HG02678 (cell line): ENCODE results near the gene KRTAP4-12.
"Not testable (repeated sequence)": the region's sequence is repeated elsewhere in the genome, so short reads cannot be mapped to it uniquely, and the experiment has no call there.

Experiments used
- ATAC-seq: cut with Tn5 transposase; IDR thresholded peaks from one replicate; pipeline ENCODE4 v1.9.1; 2021; ENCODE audit warnings: mild to moderate bottlenecking, moderate library complexity; ENCODE audit not compliant: unreplicated experiment

KRTAP4-12 gene

GRCh38 chr17:41127371-41127770 is 3.4 kb upstream of the KRTAP4-12 start:
- ATAC-seq = no peak

GRCh38 chr17:41126412-41126811 is 2.4 kb upstream of the KRTAP4-12 start:
- no peak for ATAC-seq

DNA sequence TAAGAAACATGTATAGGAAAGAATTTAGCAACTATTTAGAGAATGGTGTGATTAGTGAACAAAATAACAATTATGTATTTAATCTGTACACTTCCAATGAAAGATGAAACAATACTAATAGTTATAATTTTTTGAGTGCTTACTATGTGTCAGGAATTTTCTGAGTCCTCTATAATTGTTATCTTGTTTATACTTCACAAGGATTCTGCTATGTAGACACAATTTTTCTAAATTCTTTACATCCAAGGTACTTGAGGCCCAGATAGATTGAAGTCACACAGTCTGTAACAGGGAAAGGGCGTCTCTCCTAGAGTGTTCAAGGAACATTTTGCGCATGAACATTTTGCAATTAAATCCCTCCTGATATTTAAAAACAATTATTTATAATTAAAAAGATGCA is 1.1 kb upstream of the KRTAP4-12 start:
- ATAC-seq = no peak

- ATAC-seq = not testable (repeated sequence)
Observed at GRCh38 chr17:41123292-41123990, 541 bp downstream of the KRTAP4-12 start.

DNA sequence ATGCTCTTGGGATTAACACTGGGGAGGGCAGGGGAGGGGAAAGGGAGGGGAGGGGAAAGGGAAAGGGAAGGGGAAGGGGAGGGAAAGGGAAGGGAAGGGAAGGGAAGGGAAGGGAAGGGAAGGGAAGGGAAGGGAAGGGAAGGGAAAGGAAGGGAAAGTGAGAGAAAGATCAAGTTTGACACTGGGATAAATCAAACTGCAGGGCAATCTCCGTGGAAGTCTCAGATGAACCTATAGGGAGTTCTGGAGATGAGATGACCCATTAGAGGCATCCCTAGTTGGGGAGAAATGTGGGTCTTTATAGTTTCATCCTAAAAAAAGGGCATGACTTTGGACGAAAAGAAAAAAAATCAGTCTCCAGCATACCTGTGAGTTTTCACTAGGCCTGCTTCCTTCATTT is 2.2 kb downstream of the KRTAP4-12 start:
- ATAC-seq = no peak

DNA sequence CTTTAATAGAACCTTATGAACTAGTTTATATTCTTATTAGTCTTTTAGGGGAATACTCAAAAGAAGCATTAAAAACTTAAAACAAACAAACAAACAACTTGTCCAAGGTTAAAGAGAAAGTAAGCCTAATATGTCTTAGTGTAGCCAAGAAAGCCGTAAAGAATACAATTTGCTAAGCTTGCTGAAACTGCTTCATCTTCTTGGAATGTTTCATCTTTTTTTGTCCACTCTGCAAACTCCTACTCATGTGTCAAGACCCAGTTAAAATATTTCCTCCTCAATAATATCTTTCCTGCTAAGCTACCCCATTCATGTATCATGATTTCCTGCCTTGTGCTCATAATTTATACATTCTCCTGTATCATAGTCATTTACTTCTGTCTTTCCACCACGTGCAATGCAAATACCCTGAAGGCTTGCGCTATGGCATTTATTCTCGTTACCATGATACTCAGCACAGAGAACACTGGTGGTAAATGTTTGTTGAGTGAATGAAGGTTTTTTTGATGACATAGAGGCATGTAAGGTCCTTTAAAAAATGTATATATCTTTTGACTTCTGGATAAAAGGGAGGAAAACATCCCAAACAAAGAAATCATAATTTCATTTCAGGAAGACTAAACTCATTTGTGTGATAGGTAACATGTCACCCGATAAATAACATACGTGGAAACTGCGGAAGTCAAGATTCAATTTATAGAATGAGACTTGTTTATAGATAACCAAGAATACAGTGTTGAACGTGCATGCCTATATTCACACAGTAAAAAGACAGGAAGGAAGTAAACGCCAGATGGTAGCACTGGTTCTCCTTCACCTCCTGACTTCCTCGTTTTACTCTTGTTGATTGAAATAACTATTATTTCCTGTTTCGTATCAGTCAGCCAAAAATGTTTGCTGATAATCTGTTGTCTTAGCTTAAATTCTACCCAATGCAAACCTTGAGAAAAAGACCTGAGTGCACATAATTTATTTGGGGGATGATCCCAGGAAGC is 4.0 kb downstream of the KRTAP4-12 start:
- not testable (repeated sequence) for ATAC-seq

- no peak for ATAC-seq
Observed at GRCh38 chr17:41118721-41119120, 5.3 kb downstream of the KRTAP4-12 start.

DNA sequence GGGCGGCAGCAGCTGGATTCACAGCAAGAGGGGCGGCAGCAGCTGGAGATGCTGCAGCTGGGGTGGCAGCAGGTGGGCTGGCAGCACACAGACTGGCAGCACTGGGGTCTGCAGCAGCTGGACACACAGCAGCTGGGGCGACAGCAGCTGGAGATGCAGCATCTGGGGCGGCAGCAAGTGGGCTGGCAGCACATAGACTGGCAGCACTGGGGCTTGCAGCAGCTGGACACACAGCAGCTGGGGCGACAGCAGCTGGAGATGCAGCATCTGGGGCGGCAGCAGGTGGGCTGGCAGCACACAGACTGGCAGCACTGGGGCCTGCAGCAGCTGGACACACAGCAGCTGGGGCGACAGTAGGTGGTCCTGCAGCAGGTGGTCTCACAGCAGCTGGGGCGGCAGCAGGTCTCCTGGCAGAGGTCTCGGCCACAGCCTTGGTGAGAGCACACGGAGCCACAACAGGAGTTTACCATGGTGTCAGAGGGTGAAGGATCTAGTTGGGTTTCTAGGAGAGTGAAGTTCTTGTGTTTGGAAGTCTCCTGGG is 6.1 kb downstream of the KRTAP4-12 start, which contains the start of gene KRTAP4-11:
Gene KRTAP4-11 (minus strand): TSS at position 528 of the 541 bp plus-strand sequence. CDS start 58 bp downstream, at position 470.
- not testable (repeated sequence) for ATAC-seq

DNA sequence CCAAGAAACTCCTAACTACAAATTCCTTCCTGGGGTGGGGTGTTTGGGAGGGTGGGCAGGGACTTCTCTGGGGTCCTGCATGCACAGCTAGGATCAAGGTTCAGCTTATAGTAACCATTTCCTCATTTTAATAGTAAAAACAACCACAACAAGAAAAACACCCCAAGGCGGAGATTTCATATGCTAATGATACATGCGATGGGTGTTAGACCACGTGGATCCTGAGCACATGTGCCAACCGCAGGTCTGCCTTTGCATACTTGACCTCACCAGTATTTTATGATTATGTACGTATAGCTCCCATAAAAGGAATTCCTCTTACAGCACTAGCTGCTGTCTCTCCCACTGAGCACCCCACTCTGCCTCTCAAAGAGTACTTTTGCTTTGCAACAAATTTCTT is 7.7 kb downstream of the KRTAP4-12 start:
- no peak for ATAC-seq

- ATAC-seq = no peak
Observed at GRCh38 chr17:41111151-41111885, 12.7 kb downstream of the KRTAP4-12 start.

GRCh38 chr17:41108728-41109386 is 15.1 kb downstream of the KRTAP4-12 start:
- not testable (repeated sequence) for ATAC-seq

GRCh38 chr17:41107941-41108450 is 16.0 kb downstream of the KRTAP4-12 start:
- ATAC-seq = no peak

- not testable (repeated sequence) for ATAC-seq
Observed at GRCh38 chr17:41105347-41105746, 18.6 kb downstream of the KRTAP4-12 start, which contains the start of gene KRTAP4-9. Gene KRTAP4-9 (plus strand): TSS chr17:41105389. CDS start chr17:41105389, 0 bp downstream.

DNA sequence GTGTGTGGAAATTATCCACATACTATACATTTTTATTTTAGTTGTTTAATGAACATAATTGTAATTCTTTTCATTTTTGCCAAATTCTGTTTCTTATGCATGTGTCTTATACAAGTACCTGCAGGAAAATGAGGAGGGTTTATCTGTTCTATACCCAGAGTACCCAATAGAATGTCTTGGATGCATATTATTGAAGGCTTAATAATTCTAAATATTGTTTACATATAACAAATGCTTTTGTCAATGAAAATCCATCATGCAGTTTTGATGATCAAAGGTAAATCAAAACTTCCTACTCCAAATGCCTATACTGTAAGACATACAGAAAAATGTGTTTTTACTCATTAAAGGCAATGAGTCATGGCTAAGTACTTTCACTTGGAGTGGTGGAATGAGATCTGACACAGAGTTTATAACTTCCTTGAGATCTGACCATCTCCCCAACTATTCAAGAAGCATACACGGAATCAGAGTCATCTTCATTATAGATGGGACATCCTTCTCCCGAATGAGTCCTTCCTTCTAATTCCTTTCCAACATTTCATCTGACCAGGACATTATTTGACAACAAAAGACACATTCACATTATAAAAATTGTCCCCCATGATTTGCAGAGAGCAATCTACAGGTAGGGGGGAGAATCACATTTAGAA is 19.5 kb downstream of the KRTAP4-12 start:
- ATAC-seq = not testable (repeated sequence)

DNA sequence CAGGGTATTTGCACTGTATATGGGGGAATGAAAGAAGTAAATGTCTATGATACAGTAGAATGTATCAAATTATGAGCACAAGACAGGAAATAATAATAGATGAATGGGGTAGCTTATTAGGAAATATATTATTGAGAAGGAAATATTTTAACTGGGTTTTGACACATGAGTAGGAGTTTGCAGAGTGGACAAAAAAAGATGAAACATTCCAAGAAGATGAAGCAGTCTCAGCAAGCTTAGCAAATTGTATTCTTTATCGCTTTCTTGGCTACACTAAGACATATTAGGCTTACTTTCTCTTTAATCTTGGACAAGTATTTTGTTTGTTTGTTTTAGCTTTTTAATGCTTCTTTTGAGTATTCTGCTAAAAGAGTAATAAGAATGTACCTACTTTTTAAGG is 20.1 kb downstream of the KRTAP4-12 start:
- no peak for ATAC-seq

GRCh38 chr17:41101586-41102259 is 22.3 kb downstream of the KRTAP4-12 start, which contains the start of gene KRTAP4-16:
Gene KRTAP4-16 (minus strand): TSS chr17:41102209. CDS start chr17:41102209, 0 bp downstream.
- ATAC-seq = no peak

GRCh38 chr17:41099682-41100480 is 24.1 kb downstream of the KRTAP4-12 start:
- ATAC-seq = not testable (repeated sequence)

DNA sequence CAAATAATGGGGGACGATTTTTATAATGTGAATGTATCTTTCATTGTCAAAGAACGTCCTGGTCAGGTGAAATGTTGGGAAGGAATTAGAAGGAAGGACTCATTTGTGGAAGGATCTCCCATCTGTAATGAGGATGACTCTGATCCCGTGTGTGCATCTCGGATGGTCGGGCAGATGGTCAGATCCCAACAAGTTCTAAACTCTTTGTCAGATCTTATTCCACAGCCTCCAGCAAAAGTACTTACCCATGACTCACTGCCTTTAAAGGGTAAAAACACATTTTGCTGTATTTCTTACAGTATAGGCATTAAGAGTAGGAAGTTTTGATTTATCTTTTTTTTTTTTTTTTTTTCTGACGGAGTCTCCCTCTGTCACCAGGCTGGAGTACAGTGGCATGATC is 25.5 kb downstream of the KRTAP4-12 start:
- no peak for ATAC-seq
